ENCODE measurements around the gene CD58. TPM values are rescaled to one million over a fixed set of nuclear protein-coding genes. Genes with fewer than 3 reads are reported as not detected.

Gene CD58
- total and polyA plus RNA-seq, 2 of the 4 experiments (the other 2 are of a cell fraction) = 5.4 to 5.7 TPM

DNA sequence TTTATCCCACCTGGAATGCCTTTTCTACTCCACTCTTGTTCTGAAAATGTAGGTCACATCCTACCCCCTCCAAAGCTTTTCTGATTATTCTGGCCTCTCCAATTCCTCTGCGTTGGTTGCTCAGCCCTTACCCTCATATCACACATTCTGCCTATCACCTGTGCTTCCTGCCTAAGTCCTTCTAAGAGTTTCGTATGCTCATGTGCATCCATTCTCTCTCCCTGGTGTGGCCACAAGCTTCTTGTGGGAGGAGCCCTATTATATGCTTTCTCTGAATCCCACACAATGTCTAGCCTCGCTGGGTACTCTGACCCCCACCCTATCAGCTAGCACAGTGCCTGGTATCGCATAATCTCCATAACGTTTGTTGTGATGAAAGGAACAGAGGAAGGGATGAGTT lies 54.2 kb downstream of the CD58 start:
- Histone ChIP-seq H3K4ac (ENCODE audit: low read depth, low read length) (no peak overlapping the region), H3K18ac (ENCODE audit: low read depth, low read length) (no peak overlapping the region), H2BK120ac (ENCODE audit: low read depth, low read length) (no peak overlapping the region), H3K4me1 (ENCODE audit: control insufficient read depth, insufficient read depth, low read length) (no peaks in the 10 kb centered on the region), H2AK9ac (replicated peaks; ENCODE audit: low read depth, low read length, poor library complexity) (no peak overlapping the region), H4K20me1 (ENCODE audit: insufficient read depth, low read length) (no peaks in the 10 kb centered on the region), H3K36me3 (ENCODE audit: control insufficient read depth, insufficient read depth, low read length) (no peaks in the 10 kb centered on the region), H2BK15ac (ENCODE audit: low read depth, low read length) (no peak overlapping the region), H3K23ac (ENCODE audit: low read depth, low read length) (no peak overlapping the region), H3K9me1 (ENCODE audit: insufficient read depth, low read length) (no peaks in the 10 kb centered on the region), H4K5ac (ENCODE audit: low read depth, low read length) (no peak overlapping the region), H4K8ac (ENCODE audit: low read depth in 2 of 2, low read length in 2 of 2) (no peak overlapping the region), H3K56ac (ENCODE audit: extremely low read depth, insufficient read depth, low read length) (no peak overlapping the region), H2BK5ac (ENCODE audit: low read depth, low read length, poor library complexity, severe bottlenecking) (no peak overlapping the region), H3K14ac (replicated peaks; ENCODE audit: low read depth, low read length) (no peak overlapping the region), H3K9ac (ENCODE audit: low read depth, low read length) (no peak overlapping the region), H3K4me3 (ENCODE audit: insufficient read depth, low read depth, low read length) (no peak overlapping the region), H3K4me2 (ENCODE audit: low read depth, low read length) (no peak overlapping the region), H2AK5ac (ENCODE audit: low read depth, low read length) (no peak overlapping the region), H3K27me3 (ENCODE audit: control insufficient read depth, insufficient read depth, low read length) (no peaks in the 10 kb centered on the region), H3K9me3 (ENCODE audit: control insufficient read depth, insufficient read depth, low read length) (no peaks in the 10 kb centered on the region), H4K91ac (ENCODE audit: insufficient read depth, low read depth, low read length) (no peak overlapping the region), H3K79me1 (ENCODE audit: low read depth in 1 of 2, low read length in 2 of 2) (no peaks in the 10 kb centered on the region), H3K27ac (ENCODE audit: insufficient read depth, low read length) (no peak overlapping the region), H2AFZ (replicated peaks; ENCODE audit: low read length, poor library complexity) (no peak overlapping the region), H2BK20ac (ENCODE audit: low read depth, low read length) (no peak overlapping the region)
- 100% methylated on average over 1 of the region's 5 CpGs; no CpG with 5 or more reads in 1 of the 2 experiments for WGBS, 2 experiments (ENCODE audit: extremely low coverage in 2 of 2, insufficient read length in 1 of 2)
- TF ChIP-seq CEBPB (IDR thresholded peaks at IDR 0.05; ENCODE audit: low read depth, low read length) (no peak), CHD1 (IDR thresholded peaks at IDR 0.05; ENCODE audit: low read depth, low read length) (no peak), RAD21 (IDR thresholded peaks at IDR 0.05; ENCODE audit: low read length) (no peak), BHLHE40 (IDR thresholded peaks at IDR 0.05; ENCODE audit: low read depth, low read length) (no peak), MAFK (IDR thresholded peaks at IDR 0.05; ENCODE audit: low read depth, low read length) (no peak), RFX5 (IDR thresholded peaks at IDR 0.05; ENCODE audit: low read depth, low read length) (no peak), SMC3 (IDR thresholded peaks at IDR 0.05; ENCODE audit: low read depth, low read length) (no peak)
- TF ChIP-seq, protein P1, sequence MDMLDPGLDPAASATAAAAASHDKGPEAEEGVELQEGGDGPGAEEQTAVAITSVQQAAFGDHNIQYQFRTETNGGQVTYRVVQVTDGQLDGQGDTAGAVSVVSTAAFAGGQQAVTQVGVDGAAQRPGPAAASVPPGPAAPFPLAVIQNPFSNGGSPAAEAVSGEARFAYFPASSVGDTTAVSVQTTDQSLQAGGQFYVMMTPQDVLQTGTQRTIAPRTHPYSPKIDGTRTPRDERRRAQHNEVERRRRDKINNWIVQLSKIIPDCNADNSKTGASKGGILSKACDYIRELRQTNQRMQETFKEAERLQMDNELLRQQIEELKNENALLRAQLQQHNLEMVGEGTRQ (IDR thresholded peaks at IDR 0.05; ENCODE audit: low read depth, low read length) = no peak
- TF ChIP-seq, protein P2, sequence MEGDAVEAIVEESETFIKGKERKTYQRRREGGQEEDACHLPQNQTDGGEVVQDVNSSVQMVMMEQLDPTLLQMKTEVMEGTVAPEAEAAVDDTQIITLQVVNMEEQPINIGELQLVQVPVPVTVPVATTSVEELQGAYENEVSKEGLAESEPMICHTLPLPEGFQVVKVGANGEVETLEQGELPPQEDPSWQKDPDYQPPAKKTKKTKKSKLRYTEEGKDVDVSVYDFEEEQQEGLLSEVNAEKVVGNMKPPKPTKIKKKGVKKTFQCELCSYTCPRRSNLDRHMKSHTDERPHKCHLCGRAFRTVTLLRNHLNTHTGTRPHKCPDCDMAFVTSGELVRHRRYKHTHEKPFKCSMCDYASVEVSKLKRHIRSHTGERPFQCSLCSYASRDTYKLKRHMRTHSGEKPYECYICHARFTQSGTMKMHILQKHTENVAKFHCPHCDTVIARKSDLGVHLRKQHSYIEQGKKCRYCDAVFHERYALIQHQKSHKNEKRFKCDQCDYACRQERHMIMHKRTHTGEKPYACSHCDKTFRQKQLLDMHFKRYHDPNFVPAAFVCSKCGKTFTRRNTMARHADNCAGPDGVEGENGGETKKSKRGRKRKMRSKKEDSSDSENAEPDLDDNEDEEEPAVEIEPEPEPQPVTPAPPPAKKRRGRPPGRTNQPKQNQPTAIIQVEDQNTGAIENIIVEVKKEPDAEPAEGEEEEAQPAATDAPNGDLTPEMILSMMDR (conservative IDR thresholded peaks at IDR 0.05; ENCODE audit: low read depth, low read length) = no peak
- TF ChIP-seq, protein P3, sequence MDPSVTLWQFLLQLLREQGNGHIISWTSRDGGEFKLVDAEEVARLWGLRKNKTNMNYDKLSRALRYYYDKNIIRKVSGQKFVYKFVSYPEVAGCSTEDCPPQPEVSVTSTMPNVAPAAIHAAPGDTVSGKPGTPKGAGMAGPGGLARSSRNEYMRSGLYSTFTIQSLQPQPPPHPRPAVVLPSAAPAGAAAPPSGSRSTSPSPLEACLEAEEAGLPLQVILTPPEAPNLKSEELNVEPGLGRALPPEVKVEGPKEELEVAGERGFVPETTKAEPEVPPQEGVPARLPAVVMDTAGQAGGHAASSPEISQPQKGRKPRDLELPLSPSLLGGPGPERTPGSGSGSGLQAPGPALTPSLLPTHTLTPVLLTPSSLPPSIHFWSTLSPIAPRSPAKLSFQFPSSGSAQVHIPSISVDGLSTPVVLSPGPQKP (IDR thresholded peaks at IDR 0.05; ENCODE audit: borderline replicate concordance, low read depth, low read length) = no peak
- dilution Hi-C loops (cut with HindIII; ENCODE audit: low sequenced_read_pairs, unreplicated experiment) = no loop called here
- in situ Hi-C loops (cut with MboI; ENCODE audit: low sequenced_read_pairs) = no loop called here
- ATAC-seq (ENCODE audit: low read depth) = no peak
- intact Hi-C loops (cut with micrococcal nuclease) = no loop called here
- no TSS peak for BruUV-seq (replicated peaks)
- POLR2A ChIA-PET (ENCODE audit: unreplicated experiment) = no interaction called here
- no peak for DNase-seq
- CTCF ChIA-PET = interaction anchor here (2.1 kb wide), 1 partner anchor 18 kb away, joined by 12 read pairs; no protein-coding TSS in a partner anchor
